GM21737 (cell line): ENCODE results near the gene HNRNPA2B1.
"Not testable (repeated sequence)": the region's sequence is repeated elsewhere in the genome, so short reads cannot be mapped to it uniquely, and the experiment has no call there.

Source experiments
- ATAC-seq: cut with Tn5 transposase; IDR thresholded peaks from one replicate; pipeline ENCODE4 v1.9.1; 2021; ENCODE audit warnings: mild to moderate bottlenecking, moderate library complexity; ENCODE audit not compliant: unreplicated experiment

The HNRNPA2B1 gene

DNA sequence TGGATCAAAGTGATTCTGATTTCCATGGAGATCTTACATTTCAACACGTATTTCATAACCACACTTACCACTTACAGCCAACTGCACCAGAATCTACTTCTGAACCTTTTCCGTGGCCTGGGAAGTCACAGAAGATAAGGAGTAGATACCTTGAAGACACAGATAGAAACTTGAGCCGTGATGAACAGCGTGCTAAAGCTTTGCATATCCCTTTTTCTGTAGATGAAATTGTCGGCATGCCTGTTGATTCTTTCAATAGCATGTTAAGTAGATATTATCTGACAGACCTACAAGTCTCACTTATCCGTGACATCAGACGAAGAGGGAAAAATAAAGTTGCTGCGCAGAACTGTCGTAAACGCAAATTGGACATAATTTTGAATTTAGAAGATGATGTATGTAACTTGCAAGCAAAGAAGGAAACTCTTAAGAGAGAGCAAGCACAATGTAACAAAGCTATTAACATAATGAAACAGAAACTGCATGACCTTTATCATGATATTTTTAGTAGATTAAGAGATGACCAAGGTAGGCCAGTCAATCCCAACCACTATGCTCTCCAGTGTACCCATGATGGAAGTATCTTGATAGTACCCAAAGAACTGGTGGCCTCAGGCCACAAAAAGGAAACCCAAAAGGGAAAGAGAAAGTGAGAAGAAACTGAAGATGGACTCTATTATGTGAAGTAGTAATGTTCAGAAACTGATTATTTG is 15.3 kb downstream of the HNRNPA2B1 start:
- ATAC-seq: peak; percentile 37

- not testable (repeated sequence) for ATAC-seq
These were observed 16.1 kb downstream of the HNRNPA2B1 start for GRCh38 chr7:26184281-26185101.

DNA sequence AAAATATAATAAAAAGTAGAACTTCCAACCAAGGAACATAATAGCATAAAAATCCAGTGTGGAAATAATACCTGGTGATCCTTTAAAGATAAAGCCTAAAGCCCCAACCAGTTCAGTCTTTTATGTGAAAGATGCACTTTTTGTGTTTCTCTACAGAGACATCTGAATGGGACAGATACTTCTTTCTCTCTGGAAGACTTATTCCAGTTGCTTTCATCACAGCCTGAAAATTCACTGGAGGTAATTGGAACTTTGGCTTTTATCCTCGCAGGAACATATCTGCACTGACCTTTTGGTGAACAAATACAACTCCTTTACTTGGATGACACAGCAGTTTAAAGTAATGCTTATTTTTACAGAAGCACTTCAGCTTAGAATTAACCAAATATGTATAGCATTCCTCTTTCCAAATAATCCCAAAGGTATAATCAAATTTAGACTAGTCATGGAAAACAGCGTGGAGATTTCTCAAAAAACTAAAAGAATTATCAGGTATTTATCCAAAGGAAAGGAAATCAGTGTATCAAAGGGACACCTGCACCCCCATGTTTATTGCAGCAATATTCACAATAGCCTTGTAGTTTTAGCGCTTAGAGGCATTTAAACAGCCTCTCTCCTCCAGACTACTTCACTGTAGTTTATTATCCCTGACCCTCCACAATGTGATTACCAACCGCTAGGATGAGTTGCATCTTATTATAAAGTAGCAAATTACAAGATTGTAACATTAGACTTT is 16.8 kb downstream of the HNRNPA2B1 start:
- ATAC-seq: no peak

- ATAC-seq: no peak
These were observed 17.8 kb downstream of the HNRNPA2B1 start for GRCh38 chr7:26182706-26183105.

DNA sequence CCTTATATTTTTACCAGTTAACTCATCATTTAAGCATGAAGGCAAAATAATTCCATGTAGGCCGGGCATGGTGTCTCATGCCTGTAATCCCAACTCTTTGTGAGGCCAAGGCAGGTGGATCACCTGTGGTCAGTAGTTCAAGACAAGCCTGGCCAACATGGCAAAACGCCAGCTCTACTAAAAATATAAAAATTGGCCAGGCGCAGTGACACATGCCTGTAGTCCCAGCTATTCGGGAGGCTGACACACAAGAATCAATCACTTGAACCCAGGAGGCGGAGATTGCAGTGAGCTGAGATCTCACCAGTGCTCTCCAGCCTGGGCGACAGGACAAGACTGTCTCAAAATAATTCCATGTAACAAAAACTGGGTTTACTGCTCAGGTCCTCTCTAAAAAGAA is 18.3 kb downstream of the HNRNPA2B1 start:
- no peak for ATAC-seq

DNA sequence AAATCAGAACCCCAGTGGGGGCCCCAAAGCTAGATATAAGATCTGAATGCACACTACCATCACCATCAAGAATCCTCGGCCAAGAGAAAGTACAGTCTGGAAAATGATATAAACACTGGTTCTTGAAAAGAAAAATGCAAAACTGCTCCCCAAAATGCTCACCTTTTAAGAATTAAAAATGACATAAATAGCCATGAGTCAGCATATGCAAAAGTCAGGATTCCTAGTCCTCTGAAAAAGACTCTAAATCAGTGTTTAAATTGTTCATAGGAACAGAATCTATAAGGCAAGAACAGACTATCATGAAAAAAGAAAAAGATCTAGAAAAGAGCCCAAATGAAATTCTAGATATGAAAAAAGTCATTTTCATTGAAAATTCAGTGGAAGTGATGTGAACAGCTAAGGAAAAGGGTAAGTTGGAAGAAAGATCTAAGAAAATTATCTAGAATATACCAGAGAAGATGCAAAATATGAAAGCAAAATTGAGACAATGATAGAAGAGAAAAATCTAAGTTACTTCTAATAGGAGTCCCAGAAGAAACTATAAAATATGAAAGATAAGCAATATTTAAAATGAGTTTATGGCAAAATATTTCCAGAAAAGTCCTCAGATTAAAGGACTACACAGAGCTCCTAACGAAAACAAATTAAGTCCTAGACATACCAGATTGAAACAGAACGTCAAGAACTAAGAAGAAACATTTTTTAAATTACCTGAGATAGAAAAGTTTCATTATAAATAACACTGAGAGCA is 18.9 kb downstream of the HNRNPA2B1 start:
- ATAC-seq: no peak

GRCh38 chr7:26180792-26181198 is 19.8 kb downstream of the HNRNPA2B1 start:
- ATAC-seq: no peak

- no peak for ATAC-seq
These were observed 20.6 kb downstream of the HNRNPA2B1 start for GRCh38 chr7:26179826-26180497.

DNA sequence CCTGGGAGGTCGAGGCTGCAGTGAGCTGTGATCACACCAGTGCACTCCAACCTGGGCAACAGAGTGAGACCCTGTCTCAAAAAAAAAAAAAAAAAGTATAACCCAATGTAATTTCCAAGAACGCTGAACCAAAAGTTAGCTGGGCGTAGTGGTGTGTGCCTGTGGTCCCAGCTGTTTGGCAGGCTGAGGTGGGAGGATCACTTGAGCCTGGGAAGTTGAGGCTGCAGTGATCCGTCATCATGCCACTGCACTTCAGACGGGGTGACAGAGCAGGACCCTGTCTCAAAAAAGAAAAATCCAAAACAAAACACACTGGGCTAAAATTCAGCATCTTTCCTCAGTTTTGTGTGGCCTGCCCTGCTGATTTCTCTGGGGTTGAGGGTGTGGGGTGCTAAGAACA is 21.1 kb downstream of the HNRNPA2B1 start:
- no peak for ATAC-seq

DNA sequence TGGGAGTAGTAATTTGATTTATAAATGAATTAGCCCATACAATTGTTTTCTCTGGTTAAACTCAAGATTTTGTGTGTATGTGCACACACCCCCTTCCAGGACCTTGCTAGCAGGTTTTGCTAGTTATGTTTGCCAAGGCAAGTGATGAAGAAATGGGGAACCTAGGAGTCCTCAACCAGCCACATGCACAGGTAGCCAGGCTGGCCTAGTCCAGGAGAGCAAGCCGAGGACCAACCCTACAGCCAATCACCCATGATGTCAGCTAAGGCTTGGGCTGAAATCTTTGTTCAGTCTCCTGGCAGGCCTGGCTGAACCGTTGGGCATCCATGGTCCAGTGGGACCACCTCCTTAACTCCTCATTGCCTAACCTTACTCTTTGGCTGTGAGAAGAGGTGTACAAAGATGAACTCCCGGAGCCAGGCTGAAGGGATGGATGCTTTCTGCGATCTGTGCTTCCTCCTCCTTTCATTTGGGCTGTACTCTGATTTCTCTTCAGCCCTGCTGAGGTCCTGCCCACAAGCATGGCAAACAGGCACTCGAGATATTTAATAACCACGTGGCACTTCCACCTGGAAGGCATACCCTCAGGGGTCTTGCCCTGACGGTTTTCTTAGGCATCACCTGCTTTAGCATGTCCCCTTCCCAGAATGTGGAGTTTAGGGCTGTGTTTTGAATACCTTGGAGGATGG is 22.1 kb downstream of the HNRNPA2B1 start:
- ATAC-seq: no peak

DNA sequence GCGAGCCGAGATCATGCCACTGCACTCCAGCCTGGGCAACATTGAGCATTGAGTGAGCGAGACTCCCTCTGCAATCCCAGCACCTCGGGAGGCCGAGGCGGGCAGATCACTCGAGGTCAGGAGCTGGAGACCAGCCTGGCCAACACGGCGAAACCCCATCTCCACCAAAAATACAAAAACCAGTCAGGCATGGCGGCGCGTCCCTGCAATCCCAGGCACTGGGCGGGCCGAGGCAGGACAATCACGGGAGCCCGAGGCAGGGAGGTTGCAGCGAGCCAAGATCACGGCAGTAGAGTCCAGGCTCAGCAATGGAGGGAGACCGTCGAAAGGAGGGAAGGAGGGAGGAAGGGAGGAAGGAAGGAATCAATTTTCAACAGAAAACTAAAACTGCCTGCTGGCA is 23.3 kb downstream of the HNRNPA2B1 start:
- not testable (repeated sequence) for ATAC-seq

DNA sequence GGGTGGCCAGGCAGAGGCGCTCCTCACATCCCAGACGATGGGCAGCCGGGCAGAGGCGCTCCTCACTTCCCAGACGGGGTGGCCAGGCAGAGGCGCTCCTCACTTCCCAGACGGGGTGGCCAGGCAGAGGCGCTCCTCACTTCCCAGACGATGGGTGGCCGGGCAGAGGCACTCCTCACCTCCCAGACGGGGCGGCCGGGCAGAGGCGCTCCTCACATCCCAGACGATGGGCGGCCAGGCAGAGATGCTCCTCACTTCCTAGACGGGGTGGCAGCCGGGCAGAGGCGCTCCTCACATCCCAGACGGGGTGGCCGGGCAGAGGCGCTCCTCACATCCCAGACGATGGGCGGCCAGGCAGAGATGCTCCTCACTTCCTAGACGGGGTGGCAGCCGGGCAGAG is 23.9 kb downstream of the HNRNPA2B1 start:
- not testable (repeated sequence) for ATAC-seq

GRCh38 chr7:26175903-26176302 is 24.6 kb downstream of the HNRNPA2B1 start:
- ATAC-seq: not testable (repeated sequence)

DNA sequence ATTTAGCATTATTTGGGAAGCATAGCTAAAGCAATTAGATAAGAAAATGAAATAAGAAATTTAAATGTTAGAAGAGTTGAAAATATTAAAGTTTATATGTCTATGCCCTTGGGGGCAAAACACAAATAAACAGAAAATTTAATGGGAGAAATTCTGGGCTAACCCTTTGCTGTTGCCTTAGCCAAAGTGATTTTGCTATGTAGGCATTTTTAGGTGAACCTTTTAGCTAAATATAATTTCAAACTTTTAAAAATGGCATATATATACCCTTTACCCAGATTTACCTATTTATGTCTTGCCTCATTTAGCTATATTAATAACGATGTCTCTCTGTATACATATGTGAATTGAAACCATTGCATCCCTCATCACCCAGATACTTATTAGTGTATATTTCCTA is 28.5 kb downstream of the HNRNPA2B1 start:
- no peak for ATAC-seq

DNA sequence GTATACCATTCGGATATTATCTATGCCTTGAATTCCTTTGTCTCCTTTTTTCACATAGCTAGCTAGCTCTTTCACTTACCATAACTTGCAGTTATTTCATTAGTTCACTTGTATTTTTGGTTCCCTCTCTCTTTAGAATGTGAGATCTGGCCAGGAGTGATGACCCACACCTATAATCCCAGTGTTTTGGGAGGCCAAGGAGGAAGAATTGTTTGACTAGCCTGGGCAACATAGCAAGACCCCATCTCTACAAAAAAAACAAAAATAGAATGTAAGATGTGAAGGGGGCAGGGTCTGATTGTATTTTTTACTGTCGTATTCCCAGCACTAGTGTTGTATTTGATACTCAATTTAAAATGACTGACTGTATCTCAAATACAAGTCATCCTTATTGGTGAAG is 28.9 kb downstream of the HNRNPA2B1 start:
- ATAC-seq: no peak

DNA sequence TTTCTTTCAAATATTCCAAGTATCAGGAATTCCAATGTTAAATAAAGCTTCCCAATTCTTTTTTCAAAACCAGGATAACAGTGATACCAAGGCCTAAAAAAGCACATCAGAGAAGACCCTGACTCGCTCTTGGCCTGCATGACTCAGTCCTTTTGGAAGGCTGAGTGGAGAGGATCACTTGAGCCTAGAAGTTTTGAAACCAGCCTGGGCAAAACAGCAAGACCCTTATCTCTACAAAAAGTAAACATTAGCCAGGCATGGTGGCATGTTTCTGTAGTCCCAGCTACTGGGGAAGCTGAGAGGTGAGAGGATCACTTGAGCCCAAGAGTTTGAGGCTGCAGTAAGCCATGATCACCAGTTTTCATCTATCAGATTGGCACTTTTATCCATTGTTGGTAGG is 29.9 kb downstream of the HNRNPA2B1 start:
- no peak for ATAC-seq

DNA sequence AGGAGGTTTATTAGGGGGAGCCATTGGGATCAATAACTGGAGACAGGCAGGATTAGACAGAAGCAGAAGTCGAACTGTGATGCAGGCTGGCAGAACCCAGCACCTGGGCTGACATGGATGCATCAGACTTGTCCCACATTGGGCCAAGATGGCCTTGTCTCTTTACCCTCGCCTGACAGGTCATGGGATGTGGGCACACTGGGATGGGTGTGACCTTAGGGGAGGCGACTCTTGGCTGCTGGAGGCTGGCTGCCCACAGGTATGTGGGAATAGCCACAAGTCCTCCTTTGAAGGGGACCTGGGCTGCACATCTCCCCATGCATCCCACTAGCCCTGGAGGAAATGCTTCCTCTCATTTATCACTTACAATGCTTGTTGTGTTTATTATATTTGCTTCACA is 31.3 kb downstream of the HNRNPA2B1 start:
- no peak for ATAC-seq

- no peak for ATAC-seq
These were observed 32.0 kb downstream of the HNRNPA2B1 start for GRCh38 chr7:26168458-26169023.

DNA sequence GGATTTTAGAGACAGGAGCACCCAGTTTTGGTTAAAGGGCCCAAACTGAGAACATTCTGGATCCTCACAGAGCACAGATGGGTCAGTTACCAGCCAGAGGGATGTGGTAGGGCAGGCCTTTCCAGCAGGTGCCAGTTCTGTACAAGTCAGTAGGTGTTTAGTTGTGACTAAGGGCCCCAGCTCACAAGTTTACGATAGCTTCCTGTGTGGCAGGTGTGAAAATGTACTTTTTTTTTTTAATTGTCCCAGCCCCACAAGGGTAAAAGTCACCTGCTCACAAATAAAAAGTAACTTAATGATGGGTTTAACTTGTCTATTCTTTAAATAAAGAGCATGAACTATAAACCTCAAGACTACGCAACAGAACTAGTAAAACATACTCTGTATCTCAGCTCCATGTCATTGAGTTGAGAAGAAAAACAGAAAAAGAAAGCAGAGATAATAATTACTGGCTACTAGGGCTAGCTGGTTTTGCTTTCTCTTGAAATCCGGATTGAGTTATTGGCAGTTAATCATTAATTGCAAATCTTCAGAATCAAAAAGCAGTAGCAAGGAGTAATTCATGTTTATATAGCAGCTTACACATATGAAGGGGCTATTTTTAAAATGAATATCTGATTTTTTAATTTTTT is 33.1 kb downstream of the HNRNPA2B1 start:
- ATAC-seq: peak; percentile 87
